ENCODE data around the gene PM20D1. TPM values are rescaled to one million over a fixed set of nuclear protein-coding genes. Genes with fewer than 3 reads are reported as not detected.
"Not testable (repeated sequence)": the region's sequence is repeated elsewhere in the genome, so short reads cannot be mapped to it uniquely, and the experiment has no call there.

Gene PM20D1
- polyA plus RNA-seq, 1 donor, result 0.88 TPM

DNA sequence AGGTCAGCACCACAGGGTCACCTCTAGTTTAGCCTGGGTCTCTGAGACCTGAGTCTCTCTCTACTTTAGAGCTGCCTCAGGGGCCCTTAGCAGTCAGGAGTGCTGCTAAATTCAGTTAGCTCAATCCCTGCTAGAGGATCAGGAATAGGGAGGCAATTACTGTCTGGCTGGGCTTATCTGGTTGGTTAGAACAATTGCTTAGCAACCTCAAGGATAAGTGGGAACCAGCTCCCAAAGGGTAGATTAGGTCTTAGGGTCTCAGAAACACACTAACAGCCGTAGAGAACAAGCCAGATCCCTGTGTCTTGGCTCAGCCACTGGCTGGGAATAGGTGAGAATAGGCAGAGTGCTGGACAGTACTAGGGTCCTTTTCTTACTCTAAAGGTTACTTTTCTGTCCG, 7.7 kb downstream of the PM20D1 start:
- no peak for DNase-seq

DNA sequence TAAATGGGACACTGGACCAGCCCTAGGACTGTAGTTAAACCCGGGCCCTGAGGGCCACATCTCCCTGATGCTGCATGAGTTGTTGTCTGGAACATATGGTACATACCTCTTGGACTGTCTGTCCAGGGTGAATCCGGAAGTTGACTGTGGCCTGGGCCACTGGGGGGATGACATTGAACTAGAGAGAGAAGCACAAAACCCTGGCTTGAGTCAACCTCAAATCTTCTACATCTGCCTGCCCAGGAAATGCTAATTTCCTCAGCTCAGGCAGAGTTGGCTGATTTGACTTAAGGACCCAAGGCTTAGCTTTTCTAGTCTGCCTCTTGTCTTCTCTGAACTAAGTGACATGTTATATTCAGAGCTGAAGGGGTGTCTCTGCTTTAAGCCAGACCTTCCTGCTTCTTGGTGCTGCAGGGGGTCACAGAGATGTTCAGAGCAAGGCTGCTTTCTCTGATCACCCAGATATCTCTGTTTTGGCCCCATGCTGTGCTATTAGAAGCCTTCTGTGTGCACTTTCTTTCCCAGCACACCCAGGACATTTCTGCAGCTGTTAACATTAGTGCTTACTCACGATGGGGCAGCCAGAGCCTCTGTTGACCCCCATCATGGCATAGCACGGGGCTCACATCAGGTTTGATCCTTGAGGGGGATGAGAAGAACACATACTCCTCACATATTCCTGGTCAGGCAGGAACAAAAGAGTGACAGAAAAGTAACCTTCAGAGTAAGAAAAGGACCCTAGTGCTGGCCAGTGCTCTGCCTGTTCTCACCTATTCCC, 9.6 kb downstream of the PM20D1 start:
- DNase-seq, result no peak

DNA sequence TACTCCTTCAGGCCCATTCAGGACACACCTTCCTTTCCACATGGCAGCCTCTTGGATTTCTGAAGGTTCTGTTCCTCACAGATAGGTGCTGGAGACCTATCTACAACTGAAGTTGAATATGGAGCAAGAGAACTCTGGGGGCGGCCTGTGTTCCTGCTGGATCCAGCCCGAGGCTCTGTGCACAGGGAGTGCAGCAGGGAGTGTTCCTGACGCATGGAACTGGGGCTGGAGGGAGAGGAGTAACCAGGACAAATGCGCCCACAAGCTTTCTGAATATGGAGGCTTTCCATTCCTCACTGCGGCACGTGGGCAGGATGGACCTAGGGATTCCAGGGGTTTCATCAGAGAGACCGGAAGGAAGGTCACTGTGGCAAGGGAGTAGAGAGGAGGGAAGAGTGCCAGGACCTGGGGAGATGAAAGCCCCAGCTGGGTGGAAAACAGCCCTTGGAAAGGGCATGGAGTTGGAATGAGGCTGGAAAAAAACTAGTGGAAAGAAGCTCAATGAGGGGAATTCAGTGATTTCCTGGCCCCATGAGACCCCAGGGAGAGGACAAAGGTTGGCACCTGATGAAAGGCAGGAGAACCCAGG, 12.5 kb downstream of the PM20D1 start:
- no peak for DNase-seq

DNA sequence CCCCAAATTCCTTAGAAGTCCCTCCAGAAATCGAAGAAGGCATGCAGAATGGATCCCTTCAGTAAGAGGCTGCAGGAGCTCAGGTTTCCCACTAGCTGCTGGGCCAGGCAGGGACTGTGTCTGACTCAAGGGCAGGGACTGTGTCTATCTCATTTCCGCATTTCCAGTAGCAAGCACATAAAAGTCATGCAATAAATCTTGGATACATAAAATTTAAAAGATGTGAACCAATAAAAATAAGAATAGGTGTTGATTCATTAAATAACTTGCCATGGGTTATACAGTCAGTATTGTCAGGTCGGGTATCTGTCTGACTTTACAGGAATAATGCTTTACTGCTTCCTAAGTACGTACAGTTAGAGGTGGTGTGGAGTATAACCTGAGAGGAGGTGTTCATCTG, 15.2 kb downstream of the PM20D1 start:
- peak; percentile 46 for DNase-seq

DNA sequence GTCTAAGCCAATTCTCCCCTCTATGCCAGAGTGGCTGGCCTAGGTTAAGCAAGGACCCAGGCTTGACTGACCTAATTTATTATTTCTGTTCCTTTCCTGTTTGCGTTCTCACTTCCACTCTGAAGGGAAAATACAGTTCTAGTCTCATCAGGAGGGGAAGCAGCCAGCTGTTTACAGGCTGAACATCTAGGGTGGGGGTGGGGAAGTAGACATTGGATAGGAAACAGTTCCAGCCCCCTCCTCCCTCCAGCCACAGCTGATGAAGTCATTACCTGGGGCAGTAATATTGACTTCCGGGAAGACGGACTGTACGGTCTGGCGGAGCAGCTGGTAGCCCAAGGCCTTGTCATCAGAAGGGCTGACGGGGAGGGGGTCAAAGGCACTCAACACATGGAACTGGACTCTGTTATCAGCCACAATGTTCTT, 17.6 kb downstream of the PM20D1 start:
- DNase-seq, result no peak

DNA sequence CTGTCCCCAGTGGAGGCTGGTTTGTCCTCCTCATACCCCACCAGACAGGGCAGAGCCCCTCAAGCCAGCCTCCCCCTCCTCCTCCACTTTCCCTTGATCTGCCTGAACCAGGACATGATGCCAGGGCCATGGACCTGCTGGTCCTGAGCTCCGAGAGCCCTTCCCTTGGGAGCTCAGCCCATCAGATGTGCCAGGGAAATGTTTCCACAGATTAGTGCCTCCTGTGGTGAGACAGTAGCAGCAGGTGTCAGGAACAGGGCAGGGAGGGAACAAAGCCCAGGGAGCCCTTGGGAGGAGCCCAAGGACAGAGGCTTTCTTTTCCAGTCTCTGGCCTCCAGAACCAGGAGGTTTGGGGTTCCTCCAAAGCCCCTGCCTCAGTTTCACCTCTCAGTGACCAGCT, 22.3 kb downstream of the PM20D1 start:
- DNase-seq, result no peak

DNA sequence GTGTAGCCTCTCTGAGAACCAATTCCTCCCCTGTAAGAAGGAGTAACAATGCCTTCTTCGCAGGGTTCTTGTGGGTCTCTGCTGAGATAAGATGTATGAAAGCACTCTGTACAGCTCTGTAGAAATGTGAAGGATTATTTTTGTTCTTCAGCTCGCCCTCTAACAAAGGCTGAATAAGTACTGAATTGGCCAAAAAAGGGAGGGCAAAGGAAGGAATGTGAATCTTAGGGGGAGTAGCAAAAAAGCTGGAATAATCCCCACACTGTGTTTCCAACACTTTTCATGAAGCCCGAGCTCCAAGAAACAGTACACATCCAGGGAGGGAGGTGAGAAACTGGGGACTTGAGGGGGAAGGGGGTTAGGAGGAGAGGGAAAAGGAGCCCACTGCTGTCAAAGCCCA, 22.9 kb downstream of the PM20D1 start:
- DNase-seq, result no peak

DNA sequence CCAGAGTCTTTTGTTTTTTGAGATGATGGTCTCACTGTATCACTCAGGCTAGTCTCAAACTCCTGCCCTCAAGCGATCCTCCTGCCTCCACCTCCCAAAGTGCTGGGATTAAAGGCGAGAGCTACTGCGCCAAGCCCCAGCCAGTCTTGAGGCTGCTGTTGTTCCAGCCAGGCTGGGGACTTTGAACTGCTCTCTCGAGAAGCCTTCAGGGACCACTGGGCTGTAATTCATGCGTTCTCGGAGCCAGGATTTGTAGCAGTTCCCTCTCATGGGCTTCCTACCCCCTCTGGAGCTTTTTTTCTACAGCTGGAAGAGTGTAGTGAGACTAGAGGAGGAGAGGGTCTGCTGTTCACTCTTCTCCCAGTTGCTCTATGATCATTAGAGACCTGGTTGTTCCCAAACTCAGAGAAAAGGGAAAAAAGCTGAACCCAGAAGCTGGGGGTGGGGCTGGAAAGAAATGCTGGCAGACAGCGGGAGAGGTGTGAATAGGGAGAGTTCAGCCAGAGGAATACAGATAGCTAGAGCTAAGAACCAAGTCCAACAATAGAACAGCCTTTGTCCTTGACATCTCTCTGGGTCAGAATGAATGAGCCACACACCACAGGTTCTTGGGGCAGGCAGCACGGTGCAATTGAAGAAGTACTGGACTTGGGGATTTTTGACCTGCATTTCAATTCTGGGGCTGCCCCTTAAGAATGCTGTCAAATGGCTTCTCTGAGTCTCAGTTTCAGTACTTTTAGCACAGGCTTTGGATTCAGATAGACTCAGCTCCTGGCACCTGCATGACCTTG, 23.7 kb downstream of the PM20D1 start:
- peak; percentile 27 for DNase-seq

DNA sequence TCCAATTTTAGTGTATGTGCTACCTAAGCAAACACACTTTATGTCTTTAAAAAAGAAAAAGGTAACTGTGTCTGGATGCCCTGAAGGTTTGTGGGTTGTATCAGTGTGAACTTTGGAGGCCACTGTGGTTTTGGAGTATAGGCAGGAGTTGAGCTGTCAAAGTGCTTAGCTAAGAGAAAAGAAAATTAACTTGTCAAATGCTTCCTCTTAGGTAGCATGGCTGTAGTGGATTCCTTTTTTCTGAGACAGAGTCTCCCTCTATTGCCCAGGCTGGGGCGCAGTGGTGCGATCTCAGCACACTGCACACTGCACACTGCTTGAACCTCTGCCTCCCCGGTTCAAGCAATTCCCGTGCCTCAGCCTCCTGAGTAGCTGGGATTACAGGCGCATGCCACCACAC, 25.8 kb downstream of the PM20D1 start:
- no peak for DNase-seq

DNA sequence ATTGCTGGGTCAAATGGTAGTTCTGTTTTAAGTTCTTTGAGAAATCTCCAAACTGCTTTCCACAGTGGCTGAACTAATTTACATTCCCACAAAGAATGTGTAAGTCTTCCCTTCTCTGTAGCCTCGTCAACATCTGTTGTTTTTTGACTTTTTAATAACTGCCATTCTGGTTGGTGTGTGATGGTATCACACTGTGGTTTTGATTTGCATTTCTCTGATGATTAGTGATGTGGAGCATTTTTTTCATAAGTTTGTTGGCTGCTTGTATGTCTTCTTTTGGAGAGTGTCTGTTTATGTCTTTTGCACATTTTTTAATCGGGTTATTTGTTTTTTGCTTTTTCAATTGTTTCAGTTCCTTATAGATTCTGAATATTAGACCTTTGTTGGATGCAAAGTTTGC, 26.7 kb downstream of the PM20D1 start:
- DNase-seq, result not testable (repeated sequence)

DNA sequence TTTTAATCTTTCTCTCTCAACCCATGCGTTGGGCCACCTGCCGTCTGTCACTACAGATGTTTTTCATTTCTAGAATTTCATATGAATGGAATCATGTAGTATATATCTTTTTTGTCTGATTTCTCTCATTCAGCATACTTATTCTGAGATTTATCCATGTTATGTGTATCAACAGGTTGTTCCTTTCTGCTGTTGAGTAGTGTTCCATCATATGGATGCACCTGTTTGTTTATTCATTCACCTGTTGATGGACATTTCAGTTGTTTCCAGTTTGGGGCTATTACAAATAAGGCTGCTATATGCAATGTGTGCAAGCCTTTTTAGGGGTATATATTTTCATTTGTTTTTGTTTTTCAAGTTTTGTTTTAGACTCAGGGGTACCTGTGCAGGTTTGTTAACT, 27.5 kb downstream of the PM20D1 start:
- DNase-seq, result no peak

DNA sequence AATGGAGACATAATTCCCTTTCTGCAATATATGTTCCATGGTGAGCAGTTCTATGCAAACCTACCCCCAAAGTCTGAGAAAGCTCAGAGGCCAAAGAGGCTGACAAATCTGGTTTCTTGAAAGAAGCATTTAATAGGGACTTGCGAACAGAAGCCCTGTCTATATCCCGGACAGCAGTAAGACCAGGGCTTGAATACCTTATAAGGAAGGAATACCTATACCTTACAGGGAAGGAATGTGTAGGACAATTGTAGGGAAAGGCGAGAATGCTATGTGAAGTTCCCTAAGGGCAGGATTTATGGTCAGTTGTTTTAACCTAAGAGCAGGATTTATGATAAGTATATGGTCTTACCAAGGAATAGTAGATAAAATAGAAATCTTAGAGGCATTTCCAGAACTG, 31.9 kb downstream of the PM20D1 start:
- DNase-seq, result no peak

DNA sequence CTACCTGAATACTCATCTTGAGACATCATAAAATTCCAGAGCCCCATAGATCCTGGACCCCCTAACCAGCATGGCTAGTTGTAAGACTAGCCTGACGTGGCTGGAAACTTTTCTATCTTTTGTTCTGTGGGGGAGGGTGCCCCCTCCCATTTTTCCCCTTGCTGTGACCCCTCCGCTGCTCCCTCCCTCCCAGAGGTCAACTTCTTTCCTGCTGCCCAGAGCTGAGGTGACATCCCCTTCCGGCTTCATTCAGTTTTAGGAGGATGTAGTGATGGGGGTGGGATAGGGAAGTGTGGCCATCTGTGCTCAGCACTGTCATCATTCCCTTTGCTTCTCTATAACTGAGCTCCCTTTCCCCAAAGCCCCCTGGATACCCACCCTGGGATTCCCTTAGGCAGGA, 32.6 kb downstream of the PM20D1 start:
- DNase-seq, result no peak

DNA sequence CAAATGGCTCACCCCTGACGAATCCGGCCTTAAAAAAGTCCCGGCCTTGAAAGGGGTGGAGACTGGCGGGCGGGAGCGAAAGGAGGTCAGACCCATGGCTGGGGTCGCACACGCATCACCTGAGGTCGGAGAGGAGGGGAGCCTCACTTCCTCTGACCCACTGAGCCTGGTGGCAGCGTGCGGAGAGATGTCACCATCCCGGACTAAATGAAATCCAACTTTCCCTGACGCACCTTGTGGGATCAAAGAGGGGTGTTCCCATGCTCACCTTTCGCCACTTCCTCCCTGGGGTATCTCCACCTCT, 36.2 kb downstream of the PM20D1 start:
- peak; percentile 30 for DNase-seq

DNA sequence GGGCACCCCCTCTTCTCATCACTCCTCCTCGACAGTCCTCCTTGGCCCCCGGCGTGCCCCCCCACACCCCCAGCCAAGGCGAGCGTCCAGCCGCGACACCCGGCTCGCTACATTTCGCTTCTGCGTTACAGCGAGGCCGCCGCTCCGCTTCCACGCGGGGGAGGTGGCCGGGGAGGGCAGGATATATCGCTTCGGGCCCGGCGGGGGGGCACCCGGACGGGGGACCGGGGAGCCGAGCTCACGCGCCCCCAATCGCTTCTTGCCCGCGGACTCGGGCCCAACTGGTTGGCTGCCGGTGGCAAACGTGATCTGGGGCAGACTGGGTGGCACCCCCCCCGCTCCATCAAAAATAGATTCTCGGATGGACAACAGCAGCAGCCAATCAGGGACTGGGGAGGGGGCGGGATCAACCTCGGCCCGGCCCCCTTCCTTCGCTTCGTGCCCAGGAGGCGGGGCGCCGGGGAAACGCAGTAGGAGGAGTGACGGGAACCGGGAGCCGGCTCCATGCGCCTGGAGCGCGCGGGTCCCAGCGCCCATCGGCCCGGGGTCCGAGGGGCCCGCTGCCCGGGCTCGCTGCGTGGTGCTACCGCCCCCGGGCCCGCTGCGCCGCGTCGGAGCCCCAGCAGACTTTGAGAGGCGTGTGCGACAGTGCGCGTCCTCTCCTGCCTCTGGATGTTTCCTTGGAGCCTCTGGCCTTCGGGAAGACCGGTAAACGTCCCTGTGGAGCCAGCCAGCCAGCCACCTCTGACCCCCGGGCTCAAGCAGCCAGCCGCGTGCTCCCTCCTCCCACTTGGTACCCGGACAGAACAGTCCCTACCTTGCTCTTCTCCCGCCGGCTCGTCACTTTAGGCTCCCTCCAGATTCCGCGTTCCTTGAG, 36.8 kb downstream of the PM20D1 start, which contains the start of gene SLC41A1:
Gene SLC41A1, minus strand, starts transcription at position 321 of the 877 bp plus-strand sequence. CDS start 2,757 bp downstream, outside the sequence.
- peak; percentile 93 for DNase-seq

DNA sequence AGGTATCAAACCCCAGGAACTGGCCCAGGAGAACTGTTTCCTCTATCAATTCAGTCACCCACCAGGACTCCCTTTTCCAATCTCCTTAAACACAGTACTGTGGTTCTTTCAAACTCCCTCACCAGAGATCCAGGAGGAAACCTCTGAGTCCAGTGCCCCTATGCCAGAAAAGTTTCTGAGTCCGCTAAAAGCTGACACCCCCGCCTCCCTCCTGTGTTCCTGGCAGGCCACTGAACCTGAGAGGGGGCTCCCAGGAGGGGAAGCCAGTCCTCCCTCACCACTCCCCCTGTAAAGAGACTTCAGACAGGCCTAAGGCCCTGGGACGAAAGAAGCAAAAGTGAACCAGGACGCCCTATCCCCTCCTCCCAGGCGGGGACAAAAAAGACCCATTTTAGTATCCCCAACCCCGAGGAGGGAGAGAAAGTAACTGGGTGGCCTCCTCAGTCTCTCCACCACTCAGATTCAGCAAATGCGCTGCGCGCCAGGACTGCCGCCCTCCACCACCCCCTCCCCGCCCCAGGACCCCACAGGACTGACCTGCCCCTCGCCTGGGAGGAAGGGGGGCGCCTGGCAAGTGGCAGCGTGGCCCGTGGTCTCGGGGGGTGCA, 37.6 kb downstream of the PM20D1 start:
- DNase-seq, result peak; percentile 33

DNA sequence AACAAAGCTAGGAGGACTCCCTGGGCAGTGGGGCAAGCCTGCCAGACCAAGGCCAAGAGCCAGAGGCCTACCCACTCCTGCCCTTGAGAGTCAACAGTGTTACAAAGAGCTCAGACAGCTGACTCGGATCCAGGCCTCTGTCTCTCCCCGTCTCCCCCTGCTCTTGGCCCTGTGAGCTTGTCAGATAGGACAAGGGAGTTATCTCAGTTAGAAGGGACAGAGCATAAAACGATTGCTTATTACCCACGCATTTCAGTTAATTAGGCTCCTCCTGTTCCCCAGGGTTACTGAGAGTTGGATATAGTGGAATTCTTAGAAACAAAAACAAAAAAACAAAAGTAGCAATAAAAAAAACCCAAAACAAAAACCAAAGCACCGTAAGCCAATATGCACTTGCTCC, 38.3 kb downstream of the PM20D1 start:
- no peak for DNase-seq

DNA sequence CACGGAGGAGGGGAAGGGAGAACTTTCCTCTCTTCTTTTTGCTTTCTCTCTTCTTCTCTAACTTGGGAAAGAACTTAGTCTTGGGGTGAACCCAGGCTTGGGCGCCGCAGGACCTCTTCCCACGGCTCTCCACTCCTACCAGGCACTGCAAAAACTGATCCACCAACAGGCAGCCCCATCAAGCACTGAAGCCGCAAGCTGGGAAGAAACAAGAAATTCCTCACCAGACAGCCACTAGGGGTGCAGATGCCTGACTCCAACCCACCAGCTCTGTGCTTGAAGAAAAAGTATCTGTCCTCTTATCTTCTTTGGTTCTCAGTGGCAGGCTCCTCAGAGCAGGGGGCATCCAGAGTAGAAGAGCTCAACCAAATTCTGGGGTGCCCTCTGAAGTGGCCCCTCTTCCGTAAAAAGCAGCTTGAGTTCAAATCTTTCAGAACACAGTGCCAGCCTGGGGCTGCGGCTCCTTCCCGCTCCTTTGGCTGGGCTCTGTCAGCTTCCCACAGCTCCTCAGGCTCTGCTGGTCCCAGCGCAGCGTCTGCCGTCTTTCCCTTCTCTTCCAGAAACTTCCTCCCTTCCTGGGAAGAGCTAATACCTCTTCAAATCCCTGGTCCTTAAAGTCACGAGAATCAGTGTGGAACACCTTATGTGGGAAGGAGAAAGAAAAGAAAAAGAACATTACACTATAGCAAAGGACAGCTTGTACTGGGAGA, 39.3 kb downstream of the PM20D1 start:
- no peak for DNase-seq

DNA sequence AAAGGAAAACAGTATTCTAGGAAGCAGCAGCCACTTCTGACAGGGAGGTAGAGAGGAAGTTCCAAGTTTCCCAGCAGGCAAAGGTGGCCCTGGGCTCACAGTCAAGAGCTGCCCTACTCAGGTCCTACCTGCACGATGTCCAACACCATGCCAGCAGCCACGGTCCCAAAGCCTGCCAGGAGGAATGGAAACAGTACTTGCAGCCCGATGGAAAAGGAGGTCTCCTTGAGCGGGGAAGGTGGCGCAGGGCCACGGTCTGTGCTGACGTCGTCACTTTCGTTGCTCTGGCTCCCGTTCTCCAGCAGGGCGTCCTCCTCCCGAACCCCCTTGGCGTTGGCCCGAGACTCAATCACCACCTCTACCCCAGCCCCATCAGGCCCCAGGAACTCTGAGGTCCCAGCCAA, 40.0 kb downstream of the PM20D1 start:
- DNase-seq, result no peak

DNA sequence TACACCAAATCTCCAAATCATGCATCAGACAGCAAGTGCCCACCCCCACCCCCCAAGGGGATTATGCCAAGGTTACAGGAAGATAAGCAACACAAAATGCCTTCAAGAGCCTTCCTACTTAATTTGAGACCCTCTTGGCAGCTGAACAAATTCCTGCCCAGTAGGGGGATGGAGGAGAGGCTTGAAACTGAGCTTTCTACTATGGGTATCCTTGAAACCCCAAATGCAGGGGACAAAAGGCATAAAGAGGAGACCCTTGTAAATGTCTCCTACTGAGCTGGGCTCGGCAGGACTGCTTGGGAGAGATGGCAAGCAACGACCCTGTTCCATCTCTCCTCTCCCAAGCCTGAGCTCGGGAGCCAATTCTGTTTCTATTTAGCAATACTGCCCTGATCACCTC, 40.5 kb downstream of the PM20D1 start:
- DNase-seq, result no peak

DNA sequence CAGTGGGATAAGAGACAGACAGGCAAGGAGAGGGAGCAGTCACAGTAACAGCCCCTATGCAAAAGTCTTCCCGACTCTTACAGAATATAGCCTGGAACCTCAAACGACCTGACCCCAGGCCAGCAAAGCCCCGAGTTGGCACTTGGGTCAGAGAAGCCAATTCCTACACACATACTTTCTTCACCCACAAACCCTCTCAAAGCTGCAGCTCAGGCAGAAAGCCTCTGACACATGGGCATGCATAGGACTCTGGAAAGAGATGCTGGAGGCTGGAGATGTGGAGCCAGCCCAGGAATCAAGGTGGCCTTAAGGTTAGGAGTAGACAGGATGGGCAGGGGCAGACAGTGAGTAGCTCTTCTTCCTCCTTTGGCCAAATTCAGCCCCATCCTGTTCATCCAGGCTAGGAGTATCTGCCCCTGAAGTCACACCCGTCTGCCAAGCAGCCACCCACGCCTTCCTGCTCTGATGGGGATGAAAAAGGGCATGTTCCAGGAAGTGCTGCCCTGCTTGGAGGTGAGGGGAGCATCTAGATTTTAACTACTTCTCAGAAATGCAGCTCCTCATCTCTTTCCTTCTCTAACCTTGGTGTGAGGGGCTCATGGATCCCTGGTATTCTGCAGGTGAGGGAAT, 44.7 kb downstream of the PM20D1 start:
- no peak for DNase-seq

All from left kidney (tissue), 2 donors.